HEK293 (cell line): Measurements from ENCODE around the gene DCPS.
"Not testable (repeated sequence)": the region's sequence is repeated elsewhere in the genome, so short reads cannot be mapped to it uniquely, and the experiment has no call there.

Experiments used
- CTCF ChIA-PET: fragments of 350-600 bp; formaldehyde crosslinking; extraction: SDS; loops from one replicate; lab custom pipeline; 2021; ENCODE audit warnings: antibody characterized with exemption; lab: Yijun Ruan, JAX
- POLR2A ChIA-PET: fragments of 300-600 bp; formaldehyde crosslinking; extraction: SDS; loops from one replicate; lab custom pipeline; 2020; ENCODE audit warnings: antibody characterized with exemption, inconsistent platforms; lab: Yijun Ruan, JAX
- H3K27ac ChIP-seq: fragments of 200-500 bp; sonication (Bioruptor generic); 2 replicates; pipeline ENCODE4 v1.5.1; 2014; ENCODE audit warnings: low read depth, low read length, control low read depth, inconsistent platforms; ENCODE audit errors: extremely low read depth
- H3K36me3 ChIP-seq, 2 experiments: fragments of 200-500 bp in 1 of 2; sonication (Bioruptor generic) in 1 of 2; 1 replicate in 1 of 2; 2 replicates in 1 of 2; pipeline ENCODE4 v1.5.1; 2014 to 2017; ENCODE audit warnings: inconsistent platforms in 2 of 2, low read length in 2 of 2; ENCODE audit not compliant: control insufficient read depth in 2 of 2, insufficient read depth in 1 of 2
- H3K4me1 ChIP-seq: fragments of 200-500 bp; sonication (Bioruptor generic); 2 replicates; pipeline ENCODE4 v1.5.1; 2014; ENCODE audit warnings: mild to moderate bottlenecking, low read length, inconsistent platforms; ENCODE audit not compliant: control insufficient read depth, insufficient read depth
- H3K4me3 ChIP-seq: 2 replicates; pipeline ENCODE4 v1.5.1; 2011; ENCODE audit warnings: low read depth, mild to moderate bottlenecking, control low read depth, low read length, moderate library complexity
- H3K9me3 ChIP-seq: fragments of 200-500 bp; sonication (Bioruptor generic); 2 replicates; pipeline ENCODE4 v1.5.1; 2014; ENCODE audit warnings: low read depth, low read length, inconsistent platforms; ENCODE audit not compliant: control insufficient read depth, insufficient read depth
- EGR2 ChIP-seq: fragments of 450-650 bp; formaldehyde crosslinking; IDR thresholded peaks from 2 replicates; pipeline ENCODE4 v1.5.1; 2016; ENCODE audit warnings: low read depth, missing biosample characterization, missing genetic modification characterization
- IKZF3 ChIP-seq: fragments of 450-650 bp; IDR thresholded peaks from 2 replicates; pipeline ENCODE4 v1.5.0; 2018; ENCODE audit warnings: missing biosample characterization, mild to moderate bottlenecking, missing genetic modification characterization, moderate library complexity
- ZEB2 ChIP-seq: fragments of 450-650 bp; formaldehyde crosslinking; IDR thresholded peaks from 2 replicates; pipeline ENCODE4 v1.5.1; 2016; ENCODE audit warnings: missing biosample characterization, missing genetic modification characterization
- ZFHX2 ChIP-seq: fragments of 450-650 bp; formaldehyde crosslinking; conservative IDR thresholded peaks from 2 replicates; pipeline ENCODE4 v1.5.1; 2016; ENCODE audit warnings: missing biosample characterization, missing genetic modification characterization
- ZNF175 ChIP-seq: fragments of 450-650 bp; formaldehyde crosslinking; IDR thresholded peaks from 2 replicates; pipeline ENCODE4 v1.5.1; 2016; ENCODE audit warnings: missing biosample characterization, missing genetic modification characterization
- ZNF248 ChIP-seq: fragments of 450-650 bp; formaldehyde crosslinking; IDR thresholded peaks from 2 replicates; pipeline ENCODE4 v1.5.1; 2017; ENCODE audit warnings: missing biosample characterization, missing genetic modification characterization
- ZNF521 ChIP-seq: fragments of 450-650 bp; formaldehyde crosslinking; IDR thresholded peaks from 2 replicates; pipeline ENCODE4 v1.5.1; 2017; ENCODE audit warnings: missing biosample characterization, mild to moderate bottlenecking, missing genetic modification characterization
- ZNF624 ChIP-seq: fragments of 450-650 bp; formaldehyde crosslinking; IDR thresholded peaks from 2 replicates; pipeline ENCODE4 v1.5.1; 2017; ENCODE audit warnings: missing biosample characterization, missing genetic modification characterization
- ZNF791 ChIP-seq: fragments of 450-650 bp; formaldehyde crosslinking; IDR thresholded peaks from 2 replicates; pipeline ENCODE4 v1.5.1; 2016; ENCODE audit warnings: missing biosample characterization, missing genetic modification characterization
- TF ChIP-seq, protein P1 (sequence below): fragments of 450-650 bp; formaldehyde crosslinking; IDR thresholded peaks from 2 replicates; pipeline ENCODE4 v1.5.1; 2017; ENCODE audit warnings: missing biosample characterization, missing genetic modification characterization
- TF ChIP-seq, protein P2 (sequence below): fragments of 450-650 bp; formaldehyde crosslinking; IDR thresholded peaks from 2 replicates; pipeline ENCODE4 v1.5.1; 2016; ENCODE audit warnings: missing biosample characterization, missing genetic modification characterization

The DCPS gene

GRCh38 chr11:126363706-126364248 is 59.9 kb downstream of the DCPS start (continued):
- TF ChIP-seq IKZF3 (tag by site-specific recombination), result no peak
- TF ChIP-seq ZFHX2 (tag by site-specific recombination), result no peak
- TF ChIP-seq ZEB2 (tag by site-specific recombination), result no peak
- TF ChIP-seq, protein P1, sequence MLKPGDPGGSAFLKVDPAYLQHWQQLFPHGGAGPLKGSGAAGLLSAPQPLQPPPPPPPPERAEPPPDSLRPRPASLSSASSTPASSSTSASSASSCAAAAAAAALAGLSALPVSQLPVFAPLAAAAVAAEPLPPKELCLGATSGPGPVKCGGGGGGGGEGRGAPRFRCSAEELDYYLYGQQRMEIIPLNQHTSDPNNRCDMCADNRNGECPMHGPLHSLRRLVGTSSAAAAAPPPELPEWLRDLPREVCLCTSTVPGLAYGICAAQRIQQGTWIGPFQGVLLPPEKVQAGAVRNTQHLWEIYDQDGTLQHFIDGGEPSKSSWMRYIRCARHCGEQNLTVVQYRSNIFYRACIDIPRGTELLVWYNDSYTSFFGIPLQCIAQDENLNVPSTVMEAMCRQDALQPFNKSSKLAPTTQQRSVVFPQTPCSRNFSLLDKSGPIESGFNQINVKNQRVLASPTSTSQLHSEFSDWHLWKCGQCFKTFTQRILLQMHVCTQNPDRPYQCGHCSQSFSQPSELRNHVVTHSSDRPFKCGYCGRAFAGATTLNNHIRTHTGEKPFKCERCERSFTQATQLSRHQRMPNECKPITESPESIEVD (tag by site-specific recombination), result no peak
- TF ChIP-seq, protein P2, sequence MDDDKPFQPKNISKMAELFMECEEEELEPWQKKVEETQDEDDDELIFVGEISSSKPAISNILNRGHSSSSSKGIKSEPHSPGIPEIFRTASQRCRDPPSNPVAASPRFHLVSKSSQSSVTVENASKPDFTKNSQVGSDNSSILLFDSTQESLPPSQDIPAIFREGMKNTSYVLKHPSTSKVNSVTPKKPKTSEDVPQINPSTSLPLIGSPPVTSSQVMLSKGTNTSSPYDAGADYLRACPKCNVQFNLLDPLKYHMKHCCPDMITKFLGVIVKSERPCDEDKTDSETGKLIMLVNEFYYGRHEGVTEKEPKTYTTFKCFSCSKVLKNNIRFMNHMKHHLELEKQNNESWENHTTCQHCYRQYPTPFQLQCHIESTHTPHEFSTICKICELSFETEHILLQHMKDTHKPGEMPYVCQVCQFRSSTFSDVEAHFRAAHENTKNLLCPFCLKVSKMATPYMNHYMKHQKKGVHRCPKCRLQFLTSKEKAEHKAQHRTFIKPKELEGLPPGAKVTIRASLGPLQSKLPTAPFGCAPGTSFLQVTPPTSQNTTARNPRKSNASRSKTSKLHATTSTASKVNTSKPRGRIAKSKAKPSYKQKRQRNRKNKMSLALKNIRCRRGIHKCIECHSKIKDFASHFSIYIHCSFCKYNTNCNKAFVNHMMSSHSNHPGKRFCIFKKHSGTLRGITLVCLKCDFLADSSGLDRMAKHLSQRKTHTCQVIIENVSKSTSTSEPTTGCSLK (tag by site-specific recombination), result no peak
- TF ChIP-seq ZNF791 (tag by site-specific recombination), result no peak
- TF ChIP-seq ZNF175 (tag by site-specific recombination), result no peak
- no peak for TF ChIP-seq ZNF521 (tag by site-specific recombination)
- no peak for TF ChIP-seq ZNF248 (tag by site-specific recombination)

GRCh38 chr11:126364735-126365134 is 60.9 kb downstream of the DCPS start:
- H3K4me1 ChIP-seq, H3K27ac ChIP-seq, H3K9me3 ChIP-seq, H3K36me3 ChIP-seq, H3K4me3 ChIP-seq, CTCF ChIA-PET, POLR2A ChIA-PET: not testable (repeated sequence)

DNA sequence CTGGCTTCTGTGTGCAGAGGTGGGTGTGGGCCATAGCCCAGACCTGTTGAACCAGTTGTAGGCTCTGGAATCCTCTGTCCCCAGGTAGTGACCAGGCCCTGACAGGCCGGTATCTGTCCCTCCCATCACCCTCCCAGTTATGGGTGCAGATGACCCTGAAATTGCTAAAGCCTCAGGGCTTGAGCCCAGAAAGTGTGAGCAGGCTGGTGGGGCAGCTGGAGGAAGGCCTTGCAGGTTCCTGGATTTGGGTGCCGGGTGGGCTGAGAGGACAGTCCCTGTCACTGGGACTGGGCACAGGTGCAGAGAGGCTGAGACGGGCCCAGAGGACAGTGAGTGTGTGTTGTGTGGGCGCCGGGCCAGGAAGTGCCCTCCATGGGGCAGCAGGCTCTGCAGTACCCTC is 61.6 kb downstream of the DCPS start:
- H3K4me1 ChIP-seq, CTCF ChIA-PET, POLR2A ChIA-PET, H3K9me3 ChIP-seq, H3K27ac ChIP-seq, H3K36me3 ChIP-seq, H3K4me3 ChIP-seq: not testable (repeated sequence)

DNA sequence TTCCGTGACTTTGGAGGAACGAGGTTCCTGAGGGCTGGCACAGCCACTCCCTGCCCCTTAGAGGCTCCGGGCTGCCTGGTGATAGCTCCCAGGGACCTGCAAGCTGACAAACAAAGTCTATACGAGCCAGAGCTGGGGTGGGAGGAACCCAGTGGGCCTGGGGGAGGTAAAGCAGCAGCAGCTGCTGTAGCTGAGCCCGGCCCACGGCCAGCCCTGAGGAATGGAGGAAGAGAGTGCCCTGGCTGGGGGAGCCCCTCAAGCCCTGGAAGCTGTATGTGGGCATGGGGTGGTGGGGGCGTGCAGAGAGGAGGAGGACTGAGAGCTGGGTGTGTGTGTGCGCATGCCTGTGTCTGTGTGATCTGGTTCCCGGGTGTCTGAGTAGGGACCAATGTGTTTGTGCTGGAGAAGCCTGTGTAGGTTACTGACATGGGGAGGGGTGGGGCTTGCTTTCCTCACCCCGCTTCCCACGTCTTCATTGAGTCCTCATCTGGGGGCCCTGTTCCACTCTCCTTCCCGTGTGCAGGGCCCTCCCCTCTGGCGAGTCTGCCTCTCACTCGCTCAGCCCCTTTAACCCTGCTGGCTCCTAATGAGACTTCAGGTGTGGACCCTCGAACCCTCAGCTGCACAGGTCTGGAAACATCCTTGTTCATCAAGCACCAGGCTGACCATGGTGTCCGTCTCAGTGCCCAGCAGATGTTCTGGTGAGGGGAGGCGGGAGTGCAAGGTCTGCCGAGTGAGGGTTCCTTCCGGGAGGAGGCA is 62.4 kb downstream of the DCPS start:
- H3K4me3 ChIP-seq, result no peak overlapping the region
- H3K36me3 ChIP-seq, result no peaks in the 10 kb centered on the region
- no peaks in the 10 kb centered on the region for H3K9me3 ChIP-seq
- ChIA-PET POLR2A (no interaction called here), CTCF (interaction anchor here (0.5 kb wide), 1 partner anchor 905 kb away, joined by 3 read pairs; no protein-coding TSS in a partner anchor)
- no peaks in the 10 kb centered on the region for H3K4me1 ChIP-seq
- TF ChIP-seq ZNF624, result no peak
- peak; percentile 87 for TF ChIP-seq EGR2 (tag by site-specific recombination)
- peak; percentile 90 for TF ChIP-seq ZFHX2 (tag by site-specific recombination)
- H3K27ac ChIP-seq, result no peak overlapping the region
